ENCODE measurements around the gene MMP20.

The MMP20 gene

GRCh38 chr11:102625177-102625576, at the start of gene MMP20:
TSS of gene MMP20 (minus strand) at chr11:102625332. CDS start at chr11:102625319, 13 bp downstream.
- TF ChIP-seq CTCF (IDR thresholded peaks at IDR 0.05; ENCODE audit: borderline replicate concordance, control extremely low read depth, extremely low read depth, insufficient read depth, missing control alignments) = no peak
- DNase-seq (ENCODE audit: low spot score) = no peak
- in situ Hi-C loops (cut with MboI; ENCODE audit: low sequenced_read_pairs, unreplicated experiment) = no loop called here

GRCh38 chr11:102669664-102670063, 44.5 kb upstream of the MMP20 start:
- no peak for TF ChIP-seq CTCF (IDR thresholded peaks at IDR 0.05; ENCODE audit: borderline replicate concordance, control extremely low read depth, extremely low read depth, insufficient read depth, missing control alignments)
- no peak for DNase-seq (ENCODE audit: low spot score)
- in situ Hi-C loops (cut with MboI; ENCODE audit: low sequenced_read_pairs, unreplicated experiment) = no loop called here

- in situ Hi-C loops (cut with MboI; ENCODE audit: low sequenced_read_pairs, unreplicated experiment) = no loop called here
- peak; percentile 48 for DNase-seq (ENCODE audit: low spot score)
- TF ChIP-seq CTCF (IDR thresholded peaks at IDR 0.05; ENCODE audit: borderline replicate concordance, control extremely low read depth, extremely low read depth, insufficient read depth, missing control alignments) = peak; percentile 61
These were observed 41.3 kb upstream of the MMP20 start for GRCh38 chr11:102666331-102666957.

- peak; percentile 50 for TF ChIP-seq CTCF (IDR thresholded peaks at IDR 0.05; ENCODE audit: borderline replicate concordance, control extremely low read depth, extremely low read depth, insufficient read depth, missing control alignments)
- no peak for DNase-seq (ENCODE audit: low spot score)
- in situ Hi-C loops (cut with MboI; ENCODE audit: low sequenced_read_pairs, unreplicated experiment) = no loop called here
These were observed 39.0 kb upstream of the MMP20 start for GRCh38 chr11:102664001-102664752.

- in situ Hi-C loops (cut with MboI; ENCODE audit: low sequenced_read_pairs, unreplicated experiment) = no loop called here
- TF ChIP-seq CTCF (IDR thresholded peaks at IDR 0.05; ENCODE audit: borderline replicate concordance, control extremely low read depth, extremely low read depth, insufficient read depth, missing control alignments) = no peak
- no peak for DNase-seq (ENCODE audit: low spot score)
These were observed 37.5 kb upstream of the MMP20 start for GRCh38 chr11:102662607-102663006.

- no peak for TF ChIP-seq CTCF (IDR thresholded peaks at IDR 0.05; ENCODE audit: borderline replicate concordance, control extremely low read depth, extremely low read depth, insufficient read depth, missing control alignments)
- in situ Hi-C loops (cut with MboI; ENCODE audit: low sequenced_read_pairs, unreplicated experiment) = no loop called here
- no peak for DNase-seq (ENCODE audit: low spot score)
These were observed 35.9 kb upstream of the MMP20 start for GRCh38 chr11:102661040-102661439.
